IPS-18c (cell line): Measurements from ENCODE around the gene PRUNE2.
"Not testable (repeated sequence)": the region's sequence is repeated elsewhere in the genome, so short reads cannot be mapped to it uniquely, and the experiment has no call there.

ENCODE experiments used
- H3K4me3 ChIP-seq: 2 replicates; pipeline ENCODE4 v1.7.0; 2013; ENCODE audit warnings: low read depth, mild to moderate bottlenecking, low read length, moderate library complexity; ENCODE audit not compliant: insufficient read depth
- H3K9me3 ChIP-seq: one replicate; pipeline ENCODE4 v1.6.1; 2013; ENCODE audit warnings: mild to moderate bottlenecking, low read length, moderate library complexity; ENCODE audit not compliant: control insufficient read depth, insufficient read depth

The PRUNE2 gene

GRCh38 chr9:76598981-76599380 is 306.9 kb downstream of the PRUNE2 start:
- Histone ChIP-seq H3K9me3 (no peaks in the 10 kb centered on the region), H3K4me3 (no peak overlapping the region)

- Histone ChIP-seq H3K4me3 (peak overlapping the region; percentile 21; the same call in 1 of the 2 replicates), H3K9me3 (no peaks in the 10 kb centered on the region)
Measured at GRCh38 chr9:76595645-76596044, 310.3 kb downstream of the PRUNE2 start.

DNA sequence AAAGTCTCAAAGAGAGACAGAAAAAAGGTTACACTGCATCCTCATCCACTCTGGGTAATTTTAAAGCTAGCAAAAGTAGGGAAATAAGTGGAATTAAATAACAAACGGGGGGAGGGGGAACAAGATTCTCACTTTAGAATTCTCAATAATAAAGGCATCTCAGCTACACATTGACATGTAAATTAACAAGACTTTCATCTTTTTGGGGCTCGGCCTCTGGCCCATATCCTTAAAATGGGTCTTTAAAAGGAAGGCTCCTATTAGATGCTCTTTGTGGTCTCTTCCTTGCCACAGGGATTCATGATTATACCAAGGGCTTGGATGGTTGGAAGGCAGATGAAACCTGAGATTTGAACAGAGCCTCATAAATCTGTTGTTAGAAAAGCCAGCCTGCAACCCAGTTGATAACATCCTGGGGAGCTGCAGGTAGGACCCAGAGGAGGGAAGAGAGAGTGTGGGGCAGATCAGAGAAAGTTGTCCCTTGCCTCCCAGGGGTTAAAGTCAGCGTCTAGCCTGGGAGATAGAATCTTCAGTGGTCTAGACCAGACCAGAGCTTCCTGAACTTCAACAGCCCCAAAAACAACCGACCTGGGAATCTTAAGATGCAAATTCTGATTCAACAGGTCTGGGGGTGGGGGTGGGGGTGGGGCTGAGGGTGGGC is 311.0 kb downstream of the PRUNE2 start:
- no peak overlapping the region for H3K4me3 ChIP-seq
- no peaks in the 10 kb centered on the region for H3K9me3 ChIP-seq

GRCh38 chr9:76593961-76594735 is 311.8 kb downstream of the PRUNE2 start:
- not testable (repeated sequence) for H3K9me3 ChIP-seq, H3K4me3 ChIP-seq

GRCh38 chr9:76592974-76593347 is 313.0 kb downstream of the PRUNE2 start:
- no peaks in the 10 kb centered on the region for H3K9me3 ChIP-seq
- no peak overlapping the region; the same call in 1 of the 2 replicates for H3K4me3 ChIP-seq

DNA sequence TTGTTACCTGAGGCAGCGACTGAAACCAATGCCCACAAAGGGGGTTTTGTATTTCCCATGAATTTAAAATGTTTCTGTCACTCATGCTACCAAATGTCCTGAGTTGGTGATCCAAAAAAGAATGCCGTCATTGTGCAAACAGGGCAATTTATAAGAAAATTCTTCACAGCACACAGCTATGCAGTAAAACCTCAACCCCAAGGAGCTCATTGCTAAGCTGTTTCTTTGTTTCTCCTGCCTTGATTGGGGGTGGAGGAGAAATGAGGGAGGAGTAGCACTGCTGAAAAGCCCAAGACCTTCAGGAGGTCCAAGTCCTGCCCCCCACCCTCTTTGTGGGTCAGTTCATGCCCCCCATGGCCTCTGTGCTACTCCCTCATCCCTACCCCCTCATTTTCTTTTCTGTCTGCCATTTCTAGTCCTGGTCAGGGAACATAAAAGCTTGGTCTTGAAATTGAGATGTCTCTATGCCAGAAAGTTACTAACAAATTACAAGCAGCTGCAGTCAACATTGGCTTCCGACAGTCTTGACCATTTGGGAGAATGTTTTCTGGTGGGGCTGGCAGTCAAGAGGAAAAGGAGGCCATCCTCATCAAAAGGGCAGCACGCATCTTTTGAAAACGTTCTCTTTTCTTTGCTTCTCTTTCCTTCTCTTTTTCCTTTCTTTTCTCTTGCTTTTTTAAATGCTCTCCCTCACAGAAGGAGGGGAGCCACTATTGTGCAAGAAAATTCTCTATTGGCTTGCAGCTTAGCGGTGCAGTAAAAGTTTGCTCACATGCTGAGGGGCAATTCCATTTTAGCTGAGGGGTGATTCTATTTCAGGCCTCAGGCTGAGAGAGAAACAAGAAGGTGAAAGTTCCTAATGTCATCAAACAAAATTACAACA is 313.6 kb downstream of the PRUNE2 start:
- no peaks in the 10 kb centered on the region for H3K9me3 ChIP-seq
- H3K4me3 ChIP-seq: no peak overlapping the region; the same call in 1 of the 2 replicates

DNA sequence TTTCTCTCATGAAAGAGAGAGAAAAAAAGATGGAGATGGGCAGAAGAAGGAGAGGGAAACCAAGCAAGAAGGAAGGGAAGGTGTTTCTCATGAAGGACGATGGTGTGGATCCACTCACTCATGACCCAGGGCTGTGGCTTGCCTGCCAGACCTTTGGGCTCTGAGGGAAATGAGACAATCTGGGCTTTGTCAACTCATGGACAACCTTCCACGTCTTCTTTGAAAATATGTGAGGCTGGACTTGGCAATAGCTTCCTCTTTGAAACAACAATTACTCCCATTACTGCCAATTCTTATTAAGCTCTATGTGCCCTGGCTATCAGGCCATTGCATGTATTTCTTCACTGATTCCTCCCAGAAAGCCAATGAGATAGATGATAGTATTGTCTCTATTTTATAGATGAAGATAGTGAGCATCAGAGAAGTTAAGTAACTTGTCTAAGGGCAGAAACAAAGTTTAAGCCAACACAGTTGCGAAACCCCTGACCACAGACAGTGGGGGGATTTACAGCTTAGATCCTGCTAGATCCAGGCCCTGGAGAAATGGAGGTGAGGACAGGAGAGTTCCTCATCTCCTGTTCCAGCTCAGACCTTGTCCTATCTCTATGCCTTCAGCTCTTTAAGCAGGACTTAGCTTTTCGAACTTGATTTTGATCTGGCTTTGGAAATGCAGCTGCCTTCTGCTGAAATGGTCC is 314.5 kb downstream of the PRUNE2 start:
- Histone ChIP-seq H3K9me3 (no peaks in the 10 kb centered on the region), H3K4me3 (no peak overlapping the region)

GRCh38 chr9:76588316-76588715 is 317.6 kb downstream of the PRUNE2 start:
- no peaks in the 10 kb centered on the region for H3K9me3 ChIP-seq
- no peak overlapping the region for H3K4me3 ChIP-seq

DNA sequence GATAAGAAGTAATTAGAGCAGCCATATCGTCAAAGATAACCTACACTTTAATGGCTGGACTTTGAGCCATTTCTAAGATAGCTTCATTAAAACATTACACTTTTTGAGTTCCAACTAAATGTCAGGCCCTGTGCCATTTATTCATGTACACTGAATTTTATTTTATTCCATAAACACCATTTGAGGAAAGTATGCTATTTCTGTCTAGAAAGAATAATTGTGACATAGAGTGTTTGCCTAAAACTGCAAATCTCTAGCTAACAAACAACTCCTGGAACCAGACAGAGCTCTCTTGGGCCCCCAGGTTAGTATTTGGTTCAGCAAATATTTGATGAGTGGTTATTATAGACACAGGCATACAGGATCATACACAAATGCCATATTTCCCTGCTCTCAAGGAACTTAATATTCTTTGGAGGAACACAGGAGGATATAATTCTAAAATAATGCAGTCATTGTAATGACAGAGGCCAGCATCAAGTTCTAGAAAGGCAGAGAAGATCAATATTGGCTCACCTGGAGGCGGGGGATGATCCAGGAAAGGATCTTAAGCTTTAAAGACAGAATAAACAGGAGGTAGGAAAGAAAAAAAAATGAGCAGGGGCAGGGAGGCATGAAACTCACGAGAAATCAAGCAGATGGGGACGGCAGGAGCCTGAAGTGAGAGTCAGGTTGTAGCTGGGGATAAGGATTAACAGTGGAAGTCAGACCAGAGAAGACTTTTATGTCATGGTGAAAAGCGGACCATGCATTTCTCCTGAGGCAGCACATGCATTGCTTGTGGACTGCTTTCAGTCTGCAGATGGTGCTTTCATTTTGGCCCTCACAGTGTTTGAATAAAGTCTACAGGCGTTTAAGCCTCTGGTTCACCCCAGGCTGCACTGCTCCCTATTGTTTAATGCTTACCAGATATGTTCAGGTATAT is 319.3 kb downstream of the PRUNE2 start:
- no peak overlapping the region for H3K4me3 ChIP-seq

DNA sequence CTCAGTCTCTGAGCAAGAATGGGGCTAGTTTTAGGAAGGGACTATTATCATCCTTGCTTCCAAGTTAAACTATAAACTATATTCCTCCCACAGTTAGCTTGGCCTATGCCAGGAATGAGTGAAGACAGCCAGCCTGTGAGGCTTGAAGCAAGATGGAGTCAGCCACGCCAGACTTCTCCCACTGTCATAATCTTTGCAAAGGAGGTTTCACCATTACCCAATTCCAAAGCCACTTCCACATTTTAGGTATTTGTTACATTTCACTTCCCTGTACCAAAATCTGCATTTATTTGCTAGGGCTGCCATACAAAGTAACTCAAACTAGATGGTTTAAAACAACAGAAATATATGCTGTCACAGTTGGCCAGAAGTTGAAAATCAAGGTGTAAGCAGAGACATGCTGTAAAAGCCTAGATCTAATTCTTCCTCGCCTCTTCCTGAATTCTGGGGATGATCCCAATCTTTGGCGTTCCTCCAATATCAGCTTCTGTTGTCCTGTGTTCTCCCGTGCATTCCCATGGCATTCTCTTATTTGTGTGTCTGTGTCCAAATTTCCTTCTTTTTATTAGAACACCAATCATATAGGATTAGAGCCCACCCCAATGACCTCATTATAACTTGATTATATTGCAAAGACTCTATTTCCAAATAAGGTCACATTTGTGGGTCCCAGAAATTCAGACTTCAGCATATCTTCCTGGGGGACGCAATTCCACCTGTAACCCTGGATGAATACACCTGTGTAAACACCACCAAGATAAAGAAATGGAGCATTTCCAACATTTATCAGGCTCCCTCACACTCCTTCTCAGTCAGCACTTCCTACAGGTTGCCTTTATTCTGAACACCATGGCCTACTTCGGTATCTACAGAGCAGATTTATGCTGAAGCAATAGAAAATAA is 320.2 kb downstream of the PRUNE2 start:
- H3K4me3 ChIP-seq: no peak overlapping the region

More for the DNA sequence above, 319.3 kb downstream of the PRUNE2 start:
- H3K9me3 ChIP-seq: no peaks in the 10 kb centered on the region

GRCh38 chr9:76583256-76583655 is 322.7 kb downstream of the PRUNE2 start:
- H3K9me3 ChIP-seq: no peaks in the 10 kb centered on the region
- H3K4me3 ChIP-seq: no peak overlapping the region

More for the DNA sequence above, 320.2 kb downstream of the PRUNE2 start:
- H3K9me3 ChIP-seq: no peaks in the 10 kb centered on the region

GRCh38 chr9:76581731-76582130 is 324.2 kb downstream of the PRUNE2 start:
- Histone ChIP-seq H3K4me3 (no peak overlapping the region), H3K9me3 (no peaks in the 10 kb centered on the region)

- no peak overlapping the region for H3K4me3 ChIP-seq
- H3K9me3 ChIP-seq: no peaks in the 10 kb centered on the region
Measured at GRCh38 chr9:76580820-76581219, 325.1 kb downstream of the PRUNE2 start.

- H3K9me3 ChIP-seq: no peaks in the 10 kb centered on the region
- no peak overlapping the region for H3K4me3 ChIP-seq
Measured at GRCh38 chr9:76580188-76580587, 325.7 kb downstream of the PRUNE2 start.

DNA sequence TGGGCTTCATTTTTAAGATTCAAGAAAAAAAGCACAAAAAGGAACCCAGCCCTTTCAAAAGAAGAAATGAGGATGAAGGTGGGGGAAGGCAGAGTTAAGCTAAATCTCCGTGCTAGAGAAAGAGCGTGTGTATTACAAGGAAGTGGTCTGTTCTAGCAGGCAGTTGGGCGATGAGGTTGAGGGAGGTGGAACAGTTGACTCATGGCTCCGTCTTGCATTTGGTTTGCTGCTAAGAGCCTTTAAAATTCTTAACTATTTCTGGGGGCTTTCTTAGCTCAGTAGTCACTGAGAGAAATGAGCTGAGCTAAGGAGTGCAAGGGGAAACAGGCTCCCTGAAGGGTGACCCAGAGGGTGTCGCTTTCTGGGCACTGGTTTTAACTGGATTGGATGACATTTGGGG is 329.6 kb downstream of the PRUNE2 start:
- no peaks in the 10 kb centered on the region for H3K9me3 ChIP-seq
- H3K4me3 ChIP-seq: no peak overlapping the region
